HAP-1 (cell line): ENCODE results near the gene WDR38.

Experiments
- DNase-seq, 2 experiments: peaks; one replicate each; pipeline ENCODE4 v3.0.0-alpha.2; 2016 to 2020; ENCODE audit warnings: low spot score in 2 of 2
- H3K27me3 ChIP-seq: fragments of 250-450 bp; sonication (Bioruptor Pico); 2 replicates; pipeline ENCODE4 v1.5.1; 2020; ENCODE audit warnings: low read depth, mild to moderate bottlenecking, moderate library complexity
- H3K36me3 ChIP-seq: fragments of 250-450 bp; sonication (Bioruptor Pico); replicated peaks from 2 replicates; pipeline ENCODE4 v1.5.1; 2020; ENCODE audit warnings: mild to moderate bottlenecking
- H3K4me1 ChIP-seq: fragments of 250-450 bp; sonication (Bioruptor Pico); 2 replicates; pipeline ENCODE4 v1.5.1; 2020; ENCODE audit warnings: mild to moderate bottlenecking
- H3K4me3 ChIP-seq: fragments of 250-450 bp; sonication (Bioruptor Pico); 2 replicates; pipeline ENCODE4 v1.5.1; 2020; ENCODE audit warnings: mild to moderate bottlenecking, moderate library complexity
- H3K9me3 ChIP-seq: fragments of 250-450 bp; sonication (Bioruptor Pico); 2 replicates; pipeline ENCODE4 v1.5.1; 2020; ENCODE audit warnings: mild to moderate bottlenecking, moderate library complexity
- in situ Hi-C: fragments of 300-500 bp; cut with MboI; formaldehyde crosslinking; loops from 3 replicates; pipeline ENCODE4 v1.14.3; 2020; ENCODE audit warnings: low sequenced_read_pairs, inconsistent platforms, mixed read lengths

Gene WDR38

GRCh38 chr9:124857533-124858162 lies 4.4 kb downstream of the WDR38 start:
- no peaks in the 10 kb centered on the region for H3K9me3 ChIP-seq
- peaks cover 55% of the 10 kb centered on the region for H3K36me3 ChIP-seq
- in situ Hi-C loops = no loop called here
- no peak for DNase-seq
- no peaks in the 10 kb centered on the region for H3K27me3 ChIP-seq
- peaks cover 15% of the 10 kb centered on the region for H3K4me1 ChIP-seq
- no peak overlapping the region for H3K4me3 ChIP-seq

GRCh38 chr9:124858330-124859046 lies 5.2 kb downstream of the WDR38 start:
- no peak overlapping the region for H3K4me3 ChIP-seq
- peaks cover 17% of the 10 kb centered on the region for H3K4me1 ChIP-seq
- H3K9me3 ChIP-seq = no peaks in the 10 kb centered on the region
- no peak for DNase-seq
- H3K36me3 ChIP-seq = peaks cover 55% of the 10 kb centered on the region
- no peaks in the 10 kb centered on the region for H3K27me3 ChIP-seq
- in situ Hi-C loops = no loop called here

DNA sequence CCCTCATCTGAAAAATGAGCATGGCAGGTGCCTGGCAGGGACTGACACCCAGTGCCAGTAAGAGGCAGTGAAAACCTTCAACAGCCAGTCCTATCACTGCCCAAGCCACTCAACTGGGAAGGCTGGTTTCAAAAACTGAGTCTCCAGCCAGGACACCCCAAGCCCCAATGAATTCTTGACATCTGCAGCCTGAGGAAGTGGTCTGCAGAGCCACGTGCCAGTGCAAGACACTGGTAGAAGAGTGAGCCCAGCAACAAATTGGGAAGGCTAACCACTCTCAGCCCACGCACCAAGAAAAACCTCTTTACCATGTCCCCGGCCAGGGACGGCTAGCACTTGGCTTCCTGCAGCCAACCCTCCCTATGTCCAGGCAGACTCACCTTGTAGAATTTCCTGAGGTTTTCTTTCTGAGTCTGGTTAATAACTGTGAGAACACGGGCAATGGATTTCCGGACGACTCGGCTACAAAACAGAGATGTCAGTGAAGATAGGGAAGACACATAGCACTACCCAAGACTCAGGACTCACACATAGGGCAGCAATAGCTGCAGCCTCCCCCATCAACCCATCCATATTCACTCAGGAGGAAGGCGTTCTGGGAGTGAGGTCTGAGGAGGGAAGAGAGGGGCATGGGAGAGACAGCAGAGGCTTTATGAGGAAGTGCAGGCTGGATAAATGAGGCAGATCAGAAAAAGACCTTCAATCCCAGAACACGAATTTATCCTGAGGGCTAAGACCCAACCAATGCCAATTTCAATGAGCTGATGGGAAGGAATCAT lies 6.7 kb downstream of the WDR38 start:
- H3K4me1 ChIP-seq = peaks cover 17% of the 10 kb centered on the region
- no peaks in the 10 kb centered on the region for H3K27me3 ChIP-seq
- no peak for DNase-seq
- in situ Hi-C loops = no loop called here
- peaks cover 55% of the 10 kb centered on the region for H3K36me3 ChIP-seq
- no peaks in the 10 kb centered on the region for H3K9me3 ChIP-seq
- peak overlapping the region; percentile 100 for H3K4me3 ChIP-seq

DNA sequence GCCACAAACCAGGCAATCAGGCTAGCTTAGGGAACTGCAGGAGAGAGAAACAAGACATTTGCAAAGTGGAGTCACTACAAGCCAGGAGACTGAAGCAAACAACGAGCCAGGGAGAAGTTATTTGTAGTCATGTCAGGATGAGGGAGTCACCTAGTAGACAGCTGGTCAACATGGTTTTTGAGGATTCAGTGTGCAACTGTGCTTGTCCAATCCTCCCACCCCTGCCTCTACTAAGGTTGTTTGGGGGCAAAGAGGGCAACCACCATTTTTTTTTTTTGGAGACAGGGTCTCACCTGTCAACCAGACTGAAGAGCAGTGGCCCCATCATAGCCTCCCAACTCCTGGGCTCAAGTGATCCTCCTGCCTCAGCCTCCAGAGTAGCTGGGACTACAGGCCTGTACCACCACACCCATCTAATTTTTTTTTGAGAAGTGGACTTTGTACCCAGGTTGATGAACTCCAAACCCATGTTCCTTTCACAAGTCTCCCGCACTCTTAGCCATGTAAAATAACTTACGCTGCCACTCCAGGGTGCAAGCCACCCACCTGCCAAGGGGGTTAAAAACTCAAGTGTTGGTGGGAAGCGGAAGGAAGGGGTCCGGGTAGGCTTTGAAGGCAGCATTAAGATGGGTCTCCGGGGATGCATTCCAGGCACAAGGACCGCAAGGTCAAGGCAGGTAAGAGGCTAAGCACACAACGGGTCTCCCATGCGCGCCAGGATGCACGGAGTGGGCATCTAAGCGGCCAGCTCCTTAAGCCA lies 7.5 kb downstream of the WDR38 start:
- Histone ChIP-seq H3K27me3 (no peaks in the 10 kb centered on the region), H3K36me3 (peaks cover 55% of the 10 kb centered on the region)
- in situ Hi-C loops = no loop called here

DNA sequence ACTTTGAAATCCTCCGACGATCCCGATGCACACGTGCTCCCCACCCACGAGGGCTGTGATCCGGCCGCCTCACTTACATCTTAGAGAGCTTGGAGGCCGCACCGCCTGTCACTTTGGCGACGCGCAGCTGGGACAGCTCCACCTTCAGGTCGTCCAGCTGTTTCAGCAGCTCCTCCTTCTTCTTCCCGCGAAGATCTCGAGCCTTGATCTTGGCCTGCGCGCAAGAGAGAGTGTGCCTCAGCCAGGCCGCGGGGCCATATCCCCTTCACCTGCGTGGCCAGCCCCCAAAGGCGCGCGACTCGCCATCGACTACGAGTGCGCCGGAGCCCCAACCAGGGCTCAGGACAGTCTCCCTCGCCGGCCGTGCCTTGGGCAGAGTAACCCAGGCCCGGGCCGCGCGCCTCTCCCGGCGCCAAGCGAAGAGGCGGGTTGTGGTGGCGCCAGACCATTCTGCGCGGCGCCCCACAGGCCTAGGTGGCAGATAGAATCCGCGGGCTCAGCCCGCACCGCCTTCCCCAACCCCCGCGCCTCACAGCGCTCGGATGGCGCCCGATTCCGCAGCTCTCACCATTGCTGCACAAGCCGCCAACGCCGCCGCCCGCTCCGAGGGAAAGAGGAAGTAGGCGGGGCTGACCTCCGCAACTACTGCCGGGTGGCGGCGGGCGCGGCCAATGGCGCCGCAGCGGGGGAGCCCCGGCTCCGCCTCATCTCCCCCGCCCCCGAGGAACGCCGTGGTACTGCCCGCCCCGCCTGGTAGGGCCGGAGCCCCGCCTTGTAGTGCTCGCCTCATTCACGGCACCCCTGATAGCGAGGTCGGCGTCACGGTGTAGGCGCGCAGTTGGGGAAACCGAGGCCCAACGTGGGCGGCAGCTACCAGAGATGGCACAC lies 8.3 kb downstream of the WDR38 start, which contains the start of the genes ARPC5L and RPL35:
TSS of gene ARPC5L (plus strand) at position 789 of the 888 bp plus-strand sequence. CDS start 7,161 bp downstream, outside the sequence.
TSS of gene RPL35 (minus strand) at position 616 of the 888 bp plus-strand sequence. CDS start at position 571, 45 bp downstream.
- Histone ChIP-seq H3K4me1 (peaks cover 17% of the 10 kb centered on the region), H3K9me3 (no peaks in the 10 kb centered on the region), H3K4me3 (peak within 1 kb of the TSS; percentile 100), H3K27me3 (no peaks in the 10 kb centered on the region), H3K36me3 (peaks cover 51% of the 10 kb centered on the region)
- DNase-seq = peak; percentile 93 to 97
- in situ Hi-C loops = no loop called here

More for the DNA sequence above, 7.5 kb downstream of the WDR38 start:
- DNase-seq = no peak
- Histone ChIP-seq H3K9me3 (no peaks in the 10 kb centered on the region), H3K4me1 (peaks cover 17% of the 10 kb centered on the region), H3K4me3 (peak overlapping the region; percentile 100)

DNA sequence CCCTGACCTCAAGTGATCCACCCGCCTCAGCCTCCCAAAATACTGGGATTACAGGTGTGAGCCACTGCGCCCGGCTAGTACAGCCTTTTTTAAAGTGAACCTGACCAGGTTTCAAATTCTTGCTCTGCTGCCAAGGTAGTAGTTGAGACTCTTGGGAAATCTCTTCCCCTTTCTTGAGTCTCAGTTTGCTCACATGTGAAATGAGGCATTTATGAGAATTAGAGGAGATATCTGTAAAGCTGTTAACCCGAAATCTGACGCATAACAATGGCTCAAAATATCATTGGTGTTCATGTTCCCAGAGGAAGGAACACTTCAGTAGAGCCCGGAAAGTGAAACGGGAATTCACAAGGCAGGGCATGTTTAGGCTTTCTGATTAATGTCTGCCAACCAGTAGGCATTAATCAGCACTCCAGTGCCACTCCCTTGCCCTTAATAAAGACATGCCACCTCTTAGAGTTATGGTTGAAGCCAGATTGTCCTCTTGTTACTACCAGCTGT lies 10.2 kb downstream of the WDR38 start:
- H3K36me3 ChIP-seq = peaks cover 37% of the 10 kb centered on the region
- DNase-seq = peak in 1 of 2 experiments; percentile 58
- peak overlapping the region; percentile 100 for H3K4me3 ChIP-seq
- H3K9me3 ChIP-seq = no peaks in the 10 kb centered on the region
- peaks cover 25% of the 10 kb centered on the region for H3K4me1 ChIP-seq
- in situ Hi-C loops = no loop called here
- no peaks in the 10 kb centered on the region for H3K27me3 ChIP-seq

GRCh38 chr9:124868511-124869465 lies 15.5 kb downstream of the WDR38 start:
- peaks cover 14% of the 10 kb centered on the region for H3K4me1 ChIP-seq
- peaks cover 43% of the 10 kb centered on the region for H3K36me3 ChIP-seq
- in situ Hi-C loops = no loop called here
- H3K4me3 ChIP-seq = peak overlapping the region; percentile 99
- no peaks in the 10 kb centered on the region for H3K9me3 ChIP-seq
- H3K27me3 ChIP-seq = no peaks in the 10 kb centered on the region
- peak; percentile 79 to 92 for DNase-seq

DNA sequence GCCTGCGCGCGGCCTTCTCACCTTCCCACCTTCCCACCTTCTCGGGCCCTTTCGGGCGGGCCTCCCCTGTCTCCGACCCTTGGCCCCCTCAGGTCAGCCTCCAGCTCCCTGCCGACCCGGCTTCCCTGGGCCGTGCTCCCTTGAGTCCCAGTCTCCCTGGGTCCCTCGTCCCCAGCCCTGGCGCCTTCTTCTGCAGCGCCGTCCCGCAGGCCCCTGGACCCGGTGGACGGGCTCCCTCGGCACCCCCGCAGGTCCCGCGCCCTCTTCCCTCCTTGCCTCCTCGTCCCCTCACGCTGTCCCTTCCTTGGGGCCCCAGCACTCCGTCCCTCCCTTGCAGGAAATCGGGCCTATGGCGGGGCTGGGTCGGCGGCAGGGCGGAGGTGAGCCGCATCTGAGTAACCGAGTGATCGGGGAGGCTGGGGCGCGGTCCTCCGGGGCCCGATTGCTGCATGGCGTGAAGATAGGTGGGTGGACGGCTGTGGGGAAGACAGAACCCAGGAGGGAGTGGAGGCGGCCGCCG lies 16.3 kb downstream of the WDR38 start:
- Histone ChIP-seq H3K9me3 (no peaks in the 10 kb centered on the region), H3K27me3 (no peaks in the 10 kb centered on the region), H3K36me3 (peaks cover 50% of the 10 kb centered on the region), H3K4me1 (peaks cover 14% of the 10 kb centered on the region), H3K4me3 (peak overlapping the region; percentile 99)
- DNase-seq = no peak
- in situ Hi-C loops = no loop called here

GRCh38 chr9:124869986-124870560 lies 16.8 kb downstream of the WDR38 start:
- in situ Hi-C loops = no loop called here
- peaks cover 56% of the 10 kb centered on the region for H3K36me3 ChIP-seq
- DNase-seq = peak in 1 of 2 experiments; percentile 53

DNA sequence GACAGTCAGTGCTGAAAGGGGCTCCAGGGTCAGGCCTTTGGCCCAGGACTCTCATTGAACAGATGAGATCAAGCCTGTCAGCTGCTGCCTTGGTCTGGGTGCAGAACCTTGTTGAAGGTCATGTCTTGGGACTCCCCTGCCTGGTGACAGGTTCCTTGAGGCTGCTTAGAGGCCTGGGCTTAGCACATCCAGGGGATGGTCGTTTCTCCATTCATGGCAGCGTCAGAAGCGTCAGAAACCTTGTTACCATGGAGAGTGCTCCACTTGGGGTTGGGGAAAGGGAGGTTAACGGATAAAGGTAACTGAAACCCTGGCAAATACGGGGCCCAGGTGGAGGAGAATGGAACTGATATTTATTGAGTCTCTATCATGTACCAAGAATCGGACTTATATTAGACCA lies 17.5 kb downstream of the WDR38 start:
- in situ Hi-C loops = no loop called here
- no peak for DNase-seq
- Histone ChIP-seq H3K9me3 (no peaks in the 10 kb centered on the region), H3K27me3 (no peaks in the 10 kb centered on the region), H3K4me1 (peaks cover 14% of the 10 kb centered on the region), H3K4me3 (peak overlapping the region; percentile 99), H3K36me3 (peaks cover 62% of the 10 kb centered on the region)

More at GRCh38 chr9:124869986-124870560, 16.8 kb downstream of the WDR38 start:
- H3K4me1 ChIP-seq = peaks cover 14% of the 10 kb centered on the region
- H3K9me3 ChIP-seq = no peaks in the 10 kb centered on the region
- no peaks in the 10 kb centered on the region for H3K27me3 ChIP-seq
- H3K4me3 ChIP-seq = peak overlapping the region; percentile 99

DNA sequence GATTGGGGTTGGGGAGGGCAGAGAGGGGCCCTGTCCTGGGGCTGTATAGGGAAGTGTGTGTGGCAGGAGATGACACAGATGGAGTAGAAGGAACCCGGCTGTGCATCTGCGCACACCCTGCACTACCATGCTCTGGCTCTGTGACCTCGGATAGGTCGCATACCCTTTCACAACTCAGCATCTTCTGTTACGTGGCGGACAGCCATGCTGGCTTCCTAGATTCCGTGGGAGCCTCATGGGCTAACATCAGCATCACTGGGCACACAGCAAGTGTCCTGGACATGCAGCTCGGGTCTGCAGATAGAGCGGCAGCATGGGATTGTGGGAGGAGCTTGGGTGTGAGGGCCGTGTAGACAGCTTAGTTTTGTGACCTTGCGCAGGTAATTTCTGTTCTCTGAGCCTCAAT lies 17.9 kb downstream of the WDR38 start:
- in situ Hi-C loops = no loop called here
- Histone ChIP-seq H3K27me3 (no peaks in the 10 kb centered on the region), H3K36me3 (peaks cover 67% of the 10 kb centered on the region), H3K4me1 (peaks cover 14% of the 10 kb centered on the region), H3K9me3 (no peaks in the 10 kb centered on the region), H3K4me3 (peak overlapping the region; percentile 99; the same call in 1 of the 2 replicates)
- no peak for DNase-seq
